A549 (cell line): Measurements from ENCODE around the gene ADARB1. TPM values are rescaled to one million over a fixed set of nuclear protein-coding genes. Genes with fewer than 3 reads are reported as not detected.

ENCODE experiments used
- ATAC-seq, 2 experiments: fragments of 200-7000 bp in 1 of 2; fragments of >200 bp in 1 of 2; cut with Nextera tagmentation in 1 of 2; cut with Tn5 transposase in 1 of 2; 3 replicates each; pipeline versions ENCODE4 v1.8.0 to v1.9.1; 2018 to 2020; ENCODE audit warnings: mild to moderate bottlenecking in 1 of 2, moderate library complexity in 1 of 2
- CTCF ChIA-PET: fragments of 300-600 bp; sonication (Branson Sonifier 250); formaldehyde crosslinking; extraction: SDS; loops from one replicate; lab custom pipeline; 2021; ENCODE audit warnings: antibody characterized with exemption, inconsistent platforms; lab: Yijun Ruan, JAX
- POLR2A ChIA-PET: fragments of 350-600 bp; formaldehyde crosslinking; extraction: SDS; loops from one replicate; lab custom pipeline; 2021; ENCODE audit warnings: antibody characterized with exemption, inconsistent platforms; lab: Yijun Ruan, JAX
- DNase-seq, 2 experiments: peaks; one replicate each; pipeline versions ENCODE4 v3.0.0 to v3.0.0-alpha.2; 2011 to 2016; ENCODE audit warnings: low read depth in 1 of 2, low spot score in 1 of 2
- FAIRE-seq: peaks from 2 replicates; lab custom pipeline; 2011; peaks lifted over from hg19 to GRCh38; lab: Jason Lieb, UNC
- H3K27ac ChIP-seq, 2 experiments: fragments of >200 bp; sonication (Bioruptor Twin); formaldehyde crosslinking; 3 replicates each; pipeline ENCODE4 v1.5.1; 2016 to 2017
- H3K4me1 ChIP-seq: fragments of >200 bp; sonication (Bioruptor Twin); formaldehyde crosslinking; 3 replicates; pipeline ENCODE4 v1.6.1; 2016
- H3K4me2 ChIP-seq: fragments of >200 bp; sonication (Bioruptor Twin); formaldehyde crosslinking; 3 replicates; pipeline ENCODE4 v1.6.1; 2016
- H3K4me3 ChIP-seq: fragments of >200 bp; sonication (Bioruptor Twin); formaldehyde crosslinking; 3 replicates; pipeline ENCODE4 v1.5.1; 2016
- H3K9me3 ChIP-seq: fragments of >200 bp; sonication (Bioruptor Twin); formaldehyde crosslinking; 3 replicates; pipeline ENCODE4 v1.6.1; 2016
- BHLHE40 ChIP-seq: IDR thresholded peaks from 2 replicates; pipeline ENCODE4 v1.6.1; 2012; ENCODE audit warnings: low read depth, low read length, inconsistent platforms
- CBX2 ChIP-seq: fragments of 200-600 bp; sonication (generic); IDR thresholded peaks from 2 replicates; pipeline ENCODE4 v1.6.1; 2016; ENCODE audit warnings: low read depth, mild to moderate bottlenecking, borderline replicate concordance
- CHD2 ChIP-seq: fragments of 150-350 bp; IDR thresholded peaks from 2 replicates; pipeline ENCODE4 v1.6.1; 2014; ENCODE audit warnings: low read length; ENCODE audit not compliant: partially characterized antibody
- CTCF ChIP-seq: fragments of >200 bp; sonication (Bioruptor Twin); formaldehyde crosslinking; IDR thresholded peaks from 3 replicates; pipeline ENCODE4 v1.5.1; 2016
- EHF ChIP-seq: fragments of 250-450 bp; sonication (Bioruptor Pico); IDR thresholded peaks from 2 replicates; pipeline ENCODE4 v1.5.0; 2020; ENCODE audit warnings: mild to moderate bottlenecking
- ESRRA ChIP-seq: fragments of 150-350 bp; IDR thresholded peaks from 2 replicates; pipeline ENCODE4 v1.6.1; 2014; ENCODE audit warnings: mild to moderate bottlenecking, low read length, borderline replicate concordance
- FOSB ChIP-seq: fragments of 250-450 bp; sonication (Bioruptor Pico); IDR thresholded peaks from 2 replicates; pipeline ENCODE4 v1.5.0; 2020; ENCODE audit warnings: mild to moderate bottlenecking, moderate library complexity
- FOSL2 ChIP-seq, 2 experiments: fragments of 450-650 bp in 1 of 2; fragments of >200 bp in 1 of 2; sonication (Bioruptor Twin) in 1 of 2; formaldehyde crosslinking; IDR thresholded peaks; 2 replicates each; pipeline versions ENCODE4 v1.5.0 to v1.6.1; 2016 to 2020; ENCODE audit warnings: mild to moderate bottlenecking in 1 of 2, moderate library complexity in 1 of 2
- GATA3 ChIP-seq: IDR thresholded peaks from 2 replicates; pipeline ENCODE4 v1.6.1; 2012; ENCODE audit warnings: borderline replicate concordance
- HOXA7 ChIP-seq: fragments of 250-450 bp; sonication (Bioruptor Pico); IDR thresholded peaks from 2 replicates; pipeline ENCODE4 v1.5.0; 2020; ENCODE audit warnings: mild to moderate bottlenecking, moderate library complexity
- HOXB5 ChIP-seq: fragments of 250-450 bp; sonication (Bioruptor Pico); IDR thresholded peaks from 2 replicates; pipeline ENCODE4 v1.5.0; 2020; ENCODE audit warnings: mild to moderate bottlenecking, moderate library complexity
- JUN ChIP-seq, 2 experiments: fragments of >200 bp; sonication (Bioruptor Twin); formaldehyde crosslinking; IDR thresholded peaks; 2 replicates in 1 of 2; 3 replicates in 1 of 2; pipeline ENCODE4 v1.6.1; 2016 to 2017
- JUNB ChIP-seq: fragments of >200 bp; sonication (Bioruptor Twin); formaldehyde crosslinking; IDR thresholded peaks from 2 replicates; pipeline ENCODE4 v1.6.1; 2016
- KDM5A ChIP-seq: fragments of 200-600 bp; sonication (generic); IDR thresholded peaks from 2 replicates; pipeline ENCODE4 v1.6.1; 2016; ENCODE audit warnings: antibody characterized with exemption, mild to moderate bottlenecking
- MAZ ChIP-seq: fragments of 150-350 bp; IDR thresholded peaks from 2 replicates; pipeline ENCODE4 v1.6.1; 2014; ENCODE audit warnings: antibody characterized with exemption, low read depth, low read length, borderline replicate concordance
- NFE2L2 ChIP-seq: fragments of 150-350 bp; conservative IDR thresholded peaks from 2 replicates; pipeline ENCODE4 v1.6.1; 2014; ENCODE audit warnings: low read length
- NPAS2 ChIP-seq: fragments of 250-450 bp; sonication (Bioruptor Pico); IDR thresholded peaks from 2 replicates; pipeline ENCODE4 v1.8.0; 2022; ENCODE audit warnings: mild to moderate bottlenecking, moderate library complexity, borderline replicate concordance
- POLR2A ChIP-seq: IDR thresholded peaks from 2 replicates; pipeline ENCODE4 v1.6.1; 2012; ENCODE audit warnings: mild to moderate bottlenecking, low read length
- POLR2AphosphoS2 ChIP-seq: conservative IDR thresholded peaks from 2 replicates; pipeline ENCODE4 v1.6.1; 2012; ENCODE audit warnings: low read length, improper control_type of control experiment, inconsistent platforms
- RAD21 ChIP-seq, 2 experiments: fragments of >200 bp in 1 of 2; sonication (Bioruptor Twin) in 1 of 2; formaldehyde crosslinking in 1 of 2; IDR thresholded peaks in 1 of 2; conservative IDR thresholded peaks in 1 of 2; 2 replicates in 1 of 2; 3 replicates in 1 of 2; pipeline ENCODE4 v1.6.1; 2012 to 2018; ENCODE audit warnings: inconsistent platforms in 1 of 2
- SMC3 ChIP-seq: fragments of >200 bp; sonication (Bioruptor Twin); formaldehyde crosslinking; IDR thresholded peaks from 3 replicates; pipeline ENCODE4 v1.6.1; 2018; ENCODE audit warnings: inconsistent platforms
- TP53 ChIP-seq: fragments of 250-450 bp; sonication (Bioruptor Pico); IDR thresholded peaks from 2 replicates; pipeline ENCODE4 v1.5.0; 2021; ENCODE audit warnings: mild to moderate bottlenecking, moderate library complexity
- WGBS: methylation state at CpG from one replicate; pipeline ENCODE4 v1.1.6; 2017; ENCODE audit errors: missing lambda C conversion rate; 5-methylcytosine and 5-hydroxymethylcytosine counted together
- polyA plus RNA-seq, 4 experiments: library from polyadenylated mRNA; depleted of rRNA in 3 of 4; stranded (reverse); fragments of >200 nt; fragmentation: RNase III in 1 of 4; extraction: RNeasy Plus Mini Kit Qiagen cat#74134 plus additional on column Dnase treatment in 1 of 4; gene quantifications; 2 replicates in 3 of 4; 3 replicates in 1 of 4; pipeline ENCODE4 v1.2.3, GENCODE V29; 2011 to 2017
- TF ChIP-seq, protein P1 (sequence below): IDR thresholded peaks from 2 replicates; pipeline ENCODE4 v1.6.1; 2012; ENCODE audit warnings: low read depth, borderline replicate concordance

ADARB1 gene
- polyA plus RNA-seq, 2 of the 4 experiments (the other 2 are of a cell fraction), result 3.2 to 5.7 TPM

GRCh38 chr21:45031571-45032191 lies 42.7 kb upstream of the ADARB1 start:
- WGBS, result 73% methylated on average over 16 of the region's 23 CpGs
- DNase-seq (no peak), ATAC-seq (no peak)
- no peaks in the 10 kb centered on the region for H3K4me1 ChIP-seq
- TF ChIP-seq FOSL2 (IDR thresholded peaks at IDR 0.05) (no peak), FOSL2 (CRISPR knock-in tag; IDR thresholded peaks at IDR 0.05) (no peak), GATA3 (no peak), MAZ (no peak), CHD2 (no peak), JUN (IDR thresholded peaks at IDR 0.05) (no peak), TP53 (no peak), EHF (CRISPR knock-in tag) (no peak), CTCF (no peak)
- TF ChIP-seq, all 56 proteins: peak for 0
- no peak overlapping the region for H3K4me2 ChIP-seq
- H3K9me3 ChIP-seq, result no peaks in the 10 kb centered on the region
- H3K4me3 ChIP-seq, result no peak overlapping the region
- ChIA-PET CTCF (interaction anchor here (0.5 kb wide), 1 partner anchor 436 kb away, joined by 3 read pairs; no protein-coding TSS in a partner anchor), POLR2A (no interaction called here)
- FAIRE-seq, result no peak
- H3K27ac ChIP-seq, result no peak overlapping the region

DNA sequence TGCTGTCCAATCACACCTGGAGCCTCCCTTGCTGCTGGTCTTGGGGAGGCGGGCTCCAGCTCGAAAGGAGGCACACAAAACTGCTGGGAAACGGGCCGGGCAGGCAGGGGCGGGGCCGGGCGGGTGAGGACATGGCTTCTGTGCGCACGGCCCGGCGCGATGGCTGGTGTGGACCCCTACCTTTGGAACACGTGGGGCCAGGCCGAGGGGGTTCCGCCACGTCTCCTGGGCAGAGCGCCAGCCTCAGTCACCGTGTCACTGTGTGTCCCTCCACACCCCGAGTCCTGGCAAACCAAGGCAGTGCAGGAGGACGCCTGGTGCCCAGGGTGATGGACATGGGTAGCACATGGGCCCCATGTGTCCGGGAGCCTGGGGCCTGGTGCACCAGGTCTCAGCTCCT lies 42.0 kb upstream of the ADARB1 start:
- H3K4me2 ChIP-seq, result no peak overlapping the region
- ATAC-seq (no peak), DNase-seq (no peak), FAIRE-seq (no peak)
- no peaks in the 10 kb centered on the region for H3K4me1 ChIP-seq
- ChIA-PET CTCF (interaction anchor here (0.5 kb wide), 1 partner anchor 436 kb away, joined by 3 read pairs; no protein-coding TSS in a partner anchor), POLR2A (no interaction called here)
- 77% methylated on average over 12 of the region's 21 CpGs for WGBS
- H3K9me3 ChIP-seq, result no peaks in the 10 kb centered on the region
- no peak overlapping the region for H3K27ac ChIP-seq
- H3K4me3 ChIP-seq, result no peak overlapping the region
- TF ChIP-seq JUNB (no peak), NFE2L2 (no peak), HOXB5 (CRISPR knock-in tag) (no peak), KDM5A (no peak), BHLHE40 (no peak), RAD21 (conservative IDR thresholded peaks at IDR 0.05 in 1 of 2, IDR thresholded peaks at IDR 0.05 in 1 of 2) (no peak), POLR2A (no peak), POLR2AphosphoS2 (no peak), HOXA7 (CRISPR knock-in tag) (no peak), NPAS2 (no peak), CBX2 (no peak), MAZ (no peak), SMC3 (no peak), FOSL2 (IDR thresholded peaks at IDR 0.05) (no peak), FOSL2 (CRISPR knock-in tag; IDR thresholded peaks at IDR 0.05) (no peak), FOSB (no peak), CHD2 (no peak), ESRRA (no peak)
- TF ChIP-seq, protein P1, sequence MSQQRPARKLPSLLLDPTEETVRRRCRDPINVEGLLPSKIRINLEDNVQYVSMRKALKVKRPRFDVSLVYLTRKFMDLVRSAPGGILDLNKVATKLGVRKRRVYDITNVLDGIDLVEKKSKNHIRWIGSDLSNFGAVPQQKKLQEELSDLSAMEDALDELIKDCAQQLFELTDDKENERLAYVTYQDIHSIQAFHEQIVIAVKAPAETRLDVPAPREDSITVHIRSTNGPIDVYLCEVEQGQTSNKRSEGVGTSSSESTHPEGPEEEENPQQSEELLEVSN, result no peak
